HL-60 (cell line): ENCODE data around the gene CRABP1.

ENCODE experiments used
- DNase-seq, 2 experiments: peaks; one replicate each; pipeline ENCODE4 v3.0.0-alpha.2; 2010 to 2020; ENCODE audit warnings: low read depth in 1 of 2, low spot score in 1 of 2
- H3K27ac ChIP-seq: fragments of 250-450 bp; sonication (Bioruptor Pico); replicated peaks from 2 replicates; pipeline ENCODE4 v1.5.1; 2020; ENCODE audit warnings: mild to moderate bottlenecking, moderate library complexity
- H3K27me3 ChIP-seq: fragments of 250-450 bp; sonication (Bioruptor Pico); 2 replicates; pipeline ENCODE4 v1.5.1; 2021; ENCODE audit warnings: mild to moderate bottlenecking, moderate library complexity; ENCODE audit not compliant: insufficient read depth, poor library complexity, severe bottlenecking
- H3K4me3 ChIP-seq: replicated peaks from 2 replicates; pipeline ENCODE4 v1.5.1; 2011; ENCODE audit warnings: mild to moderate bottlenecking, control low read depth, low read length; ENCODE audit not compliant: insufficient read depth
- CTCF ChIP-seq: IDR thresholded peaks from one replicate; pipeline ENCODE4 v1.5.1; 2011; ENCODE audit warnings: low read length, control low read depth, inconsistent platforms; ENCODE audit not compliant: insufficient read depth
- GABPA ChIP-seq: IDR thresholded peaks from 2 replicates; pipeline ENCODE4 v1.6.1; 2012; ENCODE audit warnings: low read depth
- POLR2AphosphoS5 ChIP-seq: IDR thresholded peaks from 2 replicates; pipeline ENCODE4 v1.6.1; 2012; ENCODE audit warnings: low read depth
- SPI1 ChIP-seq: IDR thresholded peaks from 2 replicates; pipeline ENCODE4 v1.6.1; 2012; ENCODE audit warnings: low read depth, mild to moderate bottlenecking, borderline replicate concordance
- TF ChIP-seq, protein P1 (sequence below): IDR thresholded peaks from 2 replicates; pipeline ENCODE4 v1.6.1; 2012; ENCODE audit warnings: low read depth; ENCODE audit not compliant: insufficient replicate concordance

CRABP1 gene

GRCh38 chr15:78393137-78393536, 53.0 kb downstream of the CRABP1 start:
- DNase-seq = no peak
- Histone ChIP-seq H3K27ac (no peak overlapping the region), H3K27me3 (no peaks in the 10 kb centered on the region), H3K4me3 (no peak overlapping the region)
- TF ChIP-seq, protein P1, sequence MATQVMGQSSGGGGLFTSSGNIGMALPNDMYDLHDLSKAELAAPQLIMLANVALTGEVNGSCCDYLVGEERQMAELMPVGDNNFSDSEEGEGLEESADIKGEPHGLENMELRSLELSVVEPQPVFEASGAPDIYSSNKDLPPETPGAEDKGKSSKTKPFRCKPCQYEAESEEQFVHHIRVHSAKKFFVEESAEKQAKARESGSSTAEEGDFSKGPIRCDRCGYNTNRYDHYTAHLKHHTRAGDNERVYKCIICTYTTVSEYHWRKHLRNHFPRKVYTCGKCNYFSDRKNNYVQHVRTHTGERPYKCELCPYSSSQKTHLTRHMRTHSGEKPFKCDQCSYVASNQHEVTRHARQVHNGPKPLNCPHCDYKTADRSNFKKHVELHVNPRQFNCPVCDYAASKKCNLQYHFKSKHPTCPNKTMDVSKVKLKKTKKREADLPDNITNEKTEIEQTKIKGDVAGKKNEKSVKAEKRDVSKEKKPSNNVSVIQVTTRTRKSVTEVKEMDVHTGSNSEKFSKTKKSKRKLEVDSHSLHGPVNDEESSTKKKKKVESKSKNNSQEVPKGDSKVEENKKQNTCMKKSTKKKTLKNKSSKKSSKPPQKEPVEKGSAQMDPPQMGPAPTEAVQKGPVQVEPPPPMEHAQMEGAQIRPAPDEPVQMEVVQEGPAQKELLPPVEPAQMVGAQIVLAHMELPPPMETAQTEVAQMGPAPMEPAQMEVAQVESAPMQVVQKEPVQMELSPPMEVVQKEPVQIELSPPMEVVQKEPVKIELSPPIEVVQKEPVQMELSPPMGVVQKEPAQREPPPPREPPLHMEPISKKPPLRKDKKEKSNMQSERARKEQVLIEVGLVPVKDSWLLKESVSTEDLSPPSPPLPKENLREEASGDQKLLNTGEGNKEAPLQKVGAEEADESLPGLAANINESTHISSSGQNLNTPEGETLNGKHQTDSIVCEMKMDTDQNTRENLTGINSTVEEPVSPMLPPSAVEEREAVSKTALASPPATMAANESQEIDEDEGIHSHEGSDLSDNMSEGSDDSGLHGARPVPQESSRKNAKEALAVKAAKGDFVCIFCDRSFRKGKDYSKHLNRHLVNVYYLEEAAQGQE = no peak
- no peak for TF ChIP-seq GABPA
- TF ChIP-seq SPI1 = no peak
- TF ChIP-seq CTCF = no peak
- TF ChIP-seq POLR2AphosphoS5 = no peak

DNA sequence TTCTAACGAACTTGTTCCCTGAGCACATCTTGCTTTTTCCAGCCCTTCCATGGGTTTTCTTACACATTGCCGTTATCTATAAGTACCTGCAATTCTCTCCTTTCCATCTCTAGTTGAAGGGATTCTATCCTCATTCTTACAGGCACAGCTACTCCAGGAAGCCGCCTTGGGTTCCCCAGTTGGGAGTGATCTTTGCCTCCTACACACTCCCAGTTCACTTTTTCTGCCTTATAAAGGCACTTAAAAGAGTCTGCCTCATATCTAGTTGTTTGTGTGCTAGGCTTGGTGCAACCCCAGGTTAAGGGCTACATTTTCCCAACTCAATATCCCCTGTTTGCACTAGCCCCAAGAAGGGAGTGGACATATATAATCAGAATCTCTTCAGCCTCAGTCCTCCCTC, 53.9 kb downstream of the CRABP1 start:
- no peaks in the 10 kb centered on the region for H3K27me3 ChIP-seq
- DNase-seq = no peak
- TF ChIP-seq SPI1 (no peak), CTCF (no peak), GABPA (no peak), POLR2AphosphoS5 (no peak)
- TF ChIP-seq, protein P1 = no peak
- H3K27ac ChIP-seq = no peak overlapping the region
- no peak overlapping the region for H3K4me3 ChIP-seq

GRCh38 chr15:78394981-78395616, 54.9 kb downstream of the CRABP1 start:
- no peaks in the 10 kb centered on the region for H3K27me3 ChIP-seq
- TF ChIP-seq GABPA (no peak), SPI1 (no peak), CTCF (no peak), POLR2AphosphoS5 (no peak)
- no peak for DNase-seq
- no peak overlapping the region for H3K27ac ChIP-seq
- no peak overlapping the region for H3K4me3 ChIP-seq
